T follicular helper cell (primary cell): Measurements from ENCODE around the gene TTYH3.

Experiments
- DNase-seq: peaks from one replicate; pipeline ENCODE4 v3.0.0-alpha.2; 2020; ENCODE audit warnings: low read depth

TTYH3 gene

DNA sequence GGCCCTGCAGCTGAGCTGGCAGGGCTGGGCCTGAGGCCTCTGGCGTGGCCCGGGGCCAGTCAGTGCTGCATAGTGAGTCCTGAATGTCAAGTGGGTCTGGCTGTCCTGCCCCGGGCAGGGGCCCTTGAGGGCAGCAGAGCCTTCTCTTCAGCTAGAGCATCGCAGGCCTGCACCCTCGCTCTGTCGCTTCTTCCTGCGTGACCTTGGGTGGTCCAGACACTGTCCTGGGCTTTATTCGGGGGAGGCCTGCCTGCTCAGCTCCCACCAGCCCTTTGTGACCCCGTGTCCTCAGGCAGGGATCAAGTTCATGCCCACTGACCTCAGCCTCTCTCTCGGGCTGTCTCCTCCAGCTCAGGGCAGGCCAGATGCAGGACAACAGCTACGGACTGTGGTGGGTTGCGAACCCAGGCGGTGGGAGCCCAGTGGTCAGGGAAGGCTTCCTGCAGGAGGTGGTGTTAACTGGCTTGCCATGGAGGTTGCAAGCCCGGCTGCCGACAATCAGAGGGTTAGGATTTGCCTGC, 3.4 kb downstream of the TTYH3 start:
- no peak for DNase-seq

DNA sequence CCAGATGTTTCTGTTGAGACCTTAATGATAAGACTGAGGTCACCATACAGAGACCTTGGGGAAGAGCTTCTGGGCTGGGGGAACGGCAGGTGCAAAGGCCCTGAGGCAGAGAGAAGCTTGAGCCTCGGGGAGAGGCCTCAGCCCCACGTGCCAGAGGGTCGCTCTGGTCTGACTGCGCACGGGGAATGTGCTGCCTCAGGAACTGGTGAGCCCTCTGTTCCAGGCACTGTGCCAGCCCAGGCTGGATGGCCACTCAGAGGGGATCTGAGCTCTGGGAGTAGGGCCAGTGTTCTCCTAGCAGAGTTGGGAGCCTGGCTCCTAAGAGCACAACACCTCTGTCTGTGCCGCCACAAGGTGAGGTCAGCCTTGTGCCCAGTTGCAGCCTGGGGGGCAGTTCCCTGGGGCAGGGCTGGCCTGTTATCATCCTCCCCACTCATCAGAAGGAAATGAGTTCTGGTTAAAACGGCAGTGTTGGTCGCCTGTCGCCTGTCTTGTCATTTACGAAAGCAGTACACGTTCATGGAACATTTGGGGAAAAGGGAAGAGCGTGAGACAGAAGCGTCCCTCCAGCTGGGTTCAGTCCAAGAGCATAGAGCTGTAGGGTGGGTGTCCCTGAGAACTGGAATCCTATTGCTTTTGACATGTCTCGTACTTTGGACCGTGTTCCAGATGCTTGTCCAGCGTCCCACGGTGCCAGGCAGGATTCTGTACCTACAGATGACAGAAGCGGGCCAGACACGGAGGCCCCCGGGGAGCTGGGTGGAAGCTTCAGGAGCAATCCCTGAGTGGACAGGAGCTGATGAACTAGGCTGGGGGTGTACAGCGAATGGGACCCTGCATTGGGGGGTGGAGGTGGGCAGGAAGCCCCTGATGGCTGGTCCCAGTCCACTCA, 4.3 kb downstream of the TTYH3 start:
- DNase-seq, result no peak

DNA sequence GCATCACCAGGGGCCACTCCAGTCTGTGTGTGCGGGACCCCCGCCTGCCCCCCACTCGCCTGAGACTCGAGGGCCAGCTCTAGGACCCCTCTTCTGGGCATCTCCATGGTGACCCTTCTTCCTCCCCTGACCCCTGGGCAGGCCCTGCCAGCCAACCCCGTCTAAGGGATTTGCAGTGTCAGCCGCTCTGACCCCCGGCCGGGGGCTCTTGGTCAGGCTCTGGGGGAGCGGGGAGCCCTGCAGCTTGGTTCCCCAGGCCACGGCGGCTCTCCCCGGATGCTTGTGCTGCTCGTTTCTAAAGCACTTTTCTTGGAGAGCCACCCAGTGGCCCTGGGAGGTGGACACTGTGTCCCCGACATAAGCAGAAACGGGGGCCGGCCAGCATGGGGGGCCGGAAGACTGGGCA, 5.3 kb downstream of the TTYH3 start:
- no peak for DNase-seq

DNA sequence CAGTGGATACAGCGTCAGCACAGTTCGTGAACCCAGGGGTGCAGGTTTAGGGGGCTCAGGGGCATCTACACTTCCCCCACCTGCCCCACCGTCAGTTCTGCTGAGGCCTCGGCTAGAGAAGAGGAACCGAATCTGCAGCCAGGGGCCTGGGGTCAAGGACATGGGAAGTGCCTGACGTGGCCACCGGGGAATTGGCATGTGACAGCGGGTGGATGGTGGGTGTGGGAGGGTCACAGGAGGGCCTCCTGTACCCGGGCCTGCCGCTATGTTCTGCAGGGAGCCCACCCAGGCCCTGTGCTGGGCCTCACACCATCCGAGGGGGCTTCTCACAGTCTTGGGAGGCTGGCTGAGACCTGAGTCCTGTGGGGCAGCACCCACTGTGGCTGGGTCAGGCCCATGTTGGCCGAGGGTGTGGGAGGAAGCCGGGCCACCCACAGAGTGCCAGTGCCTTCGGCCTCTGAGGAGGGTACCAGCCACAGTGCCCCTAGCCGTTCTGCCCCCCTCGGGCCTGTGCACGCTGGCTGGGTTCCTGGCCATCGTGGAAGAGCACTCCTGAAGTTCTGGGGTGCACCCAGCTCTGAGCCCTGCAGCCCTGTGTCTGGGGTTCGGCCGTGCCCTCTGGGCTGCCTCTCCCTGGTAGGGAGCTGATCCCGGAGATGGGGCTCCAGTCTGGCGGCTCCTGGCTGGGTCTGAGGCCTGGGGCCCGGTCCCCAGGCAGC, 5.9 kb downstream of the TTYH3 start:
- no peak for DNase-seq

DNA sequence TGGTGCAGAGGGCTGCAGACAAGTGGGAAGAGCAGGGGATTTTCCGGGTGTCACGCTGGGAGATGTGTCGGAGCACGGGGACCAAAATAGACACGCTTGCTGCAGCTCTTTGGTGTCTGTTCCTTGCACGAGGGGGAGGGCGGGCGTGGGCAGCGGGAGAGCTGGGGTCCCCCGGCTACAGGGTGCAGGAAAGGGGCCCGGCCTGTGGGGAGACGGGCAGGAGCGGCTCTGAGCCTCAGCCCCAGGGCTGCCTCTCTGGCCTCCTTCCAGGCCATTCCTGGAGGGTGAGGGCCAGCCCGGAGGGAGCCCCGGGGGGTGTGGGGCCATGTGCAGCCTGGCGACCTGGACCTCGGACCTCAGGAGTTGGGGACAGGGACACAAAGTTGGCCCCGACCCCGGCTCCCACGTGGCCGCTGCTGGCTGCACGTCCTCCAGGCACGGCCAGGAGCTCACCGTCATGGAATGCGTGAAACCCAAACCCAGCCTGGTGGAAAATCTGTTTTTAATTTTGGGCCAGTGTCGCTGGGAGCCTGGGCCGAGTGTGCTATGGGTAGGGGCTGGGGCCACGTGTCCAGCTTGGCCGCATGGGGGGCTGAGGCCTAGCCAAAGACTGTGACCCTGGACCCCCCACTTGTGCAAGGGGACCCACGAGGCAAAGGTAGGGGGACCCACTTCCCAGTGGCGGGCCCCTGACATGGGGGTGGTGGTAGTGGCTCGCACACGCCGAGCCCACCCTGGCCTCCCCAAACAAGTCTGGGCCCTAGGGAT, 6.6 kb downstream of the TTYH3 start:
- DNase-seq, result no peak

DNA sequence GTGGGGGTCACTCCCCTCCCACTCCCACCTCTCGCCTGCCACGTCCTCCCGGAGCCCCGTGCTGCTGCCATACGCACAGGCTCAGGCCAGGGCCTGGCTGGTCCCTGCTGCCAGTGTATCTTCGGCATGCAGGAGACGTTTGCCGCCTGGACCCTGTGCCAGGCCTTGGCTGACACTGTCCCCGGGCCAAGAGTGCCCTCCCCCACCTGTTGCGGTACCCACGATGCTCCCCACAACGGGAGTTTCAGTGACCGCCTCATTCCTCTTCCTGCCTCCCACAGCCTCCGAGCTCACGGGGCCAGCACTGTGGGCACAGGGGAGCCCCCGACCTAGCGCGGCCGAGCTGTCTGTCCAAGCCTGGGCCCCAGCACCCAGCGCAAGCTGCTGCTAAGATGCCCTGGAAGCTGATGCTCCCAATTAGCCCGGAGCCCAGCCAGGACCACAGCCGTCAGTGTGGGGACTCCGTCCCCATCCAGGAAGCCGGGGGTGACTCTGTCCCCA, 7.4 kb downstream of the TTYH3 start:
- DNase-seq, result no peak

DNA sequence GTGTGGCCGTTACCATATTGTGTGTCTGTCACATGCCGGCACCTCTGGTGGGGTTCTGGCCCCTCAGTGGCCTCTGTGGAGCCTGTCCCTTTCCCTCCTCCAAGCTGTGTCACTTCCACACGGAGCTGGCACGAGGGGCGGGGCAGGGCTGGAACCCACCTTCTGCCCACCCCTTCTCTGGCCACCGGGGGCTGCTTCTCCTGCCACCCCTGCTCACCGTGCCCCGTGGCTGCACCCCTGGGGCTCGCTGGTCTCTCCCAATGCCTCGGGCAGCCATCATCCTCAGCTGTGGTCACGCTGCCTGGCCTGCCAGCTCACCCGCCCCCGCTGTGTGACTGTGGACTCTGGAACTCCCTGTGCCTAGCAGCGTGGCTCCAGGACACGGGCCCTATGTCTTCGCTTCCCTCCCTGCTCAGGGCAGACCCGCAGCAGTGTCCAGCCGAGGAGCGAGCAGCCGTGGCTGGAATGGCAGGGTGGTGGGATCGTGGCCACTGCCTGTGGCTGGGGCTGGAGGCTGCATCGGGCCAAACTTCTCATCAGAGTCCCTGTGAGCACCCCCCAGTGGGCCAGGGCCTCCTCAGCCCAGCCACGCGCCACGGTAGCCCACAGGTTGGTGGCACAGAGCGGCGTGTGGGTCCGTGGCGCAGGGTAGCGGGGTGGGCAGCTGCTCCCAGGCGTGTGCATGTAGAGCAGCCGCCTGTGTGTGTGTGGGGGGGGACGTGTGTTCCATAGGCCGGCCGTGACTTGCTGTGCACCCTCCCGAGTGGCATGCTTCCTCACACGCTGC, 8.1 kb downstream of the TTYH3 start:
- no peak for DNase-seq

DNA sequence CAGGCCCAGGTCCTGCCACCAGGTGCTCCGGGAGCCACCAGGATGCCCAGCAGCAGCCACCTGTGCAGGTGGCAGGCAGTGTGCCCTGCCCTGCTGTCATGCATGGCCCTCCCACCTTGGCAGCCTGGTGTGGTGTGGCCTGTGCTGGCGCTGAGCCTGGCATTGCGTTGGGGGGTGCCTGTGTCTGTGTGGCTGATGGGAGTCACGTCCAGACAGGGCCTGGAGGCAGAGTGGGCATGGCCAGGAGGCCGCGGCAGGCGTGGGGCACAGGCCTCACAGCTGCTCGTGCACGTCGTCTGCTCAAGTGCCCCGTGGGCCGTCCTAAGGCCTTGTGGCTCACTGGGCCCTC, 8.7 kb downstream of the TTYH3 start:
- no peak for DNase-seq

DNA sequence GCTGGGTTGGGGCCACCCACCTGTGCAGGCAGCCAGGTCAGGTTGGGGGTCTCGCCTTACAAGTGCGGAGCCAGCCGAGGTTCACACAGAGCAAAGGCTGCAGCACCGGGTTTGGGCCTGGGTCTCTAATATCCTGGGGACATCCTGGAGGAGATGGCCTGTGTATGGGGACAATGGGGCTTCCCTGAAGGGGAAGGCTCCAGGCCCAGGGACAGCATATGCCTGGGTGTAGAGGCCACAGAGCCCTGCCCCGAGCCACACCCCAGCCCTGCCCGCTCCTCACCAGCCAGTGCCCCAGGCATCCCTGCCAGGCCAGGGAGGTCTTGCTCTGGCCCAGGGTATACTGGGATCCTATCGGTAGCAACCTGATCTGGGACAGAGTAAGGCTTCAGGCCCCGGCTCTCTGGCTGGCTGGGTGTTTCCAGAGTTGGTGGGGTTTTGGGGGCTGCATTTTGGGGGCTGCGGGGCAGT, 9.1 kb downstream of the TTYH3 start:
- DNase-seq, result no peak

DNA sequence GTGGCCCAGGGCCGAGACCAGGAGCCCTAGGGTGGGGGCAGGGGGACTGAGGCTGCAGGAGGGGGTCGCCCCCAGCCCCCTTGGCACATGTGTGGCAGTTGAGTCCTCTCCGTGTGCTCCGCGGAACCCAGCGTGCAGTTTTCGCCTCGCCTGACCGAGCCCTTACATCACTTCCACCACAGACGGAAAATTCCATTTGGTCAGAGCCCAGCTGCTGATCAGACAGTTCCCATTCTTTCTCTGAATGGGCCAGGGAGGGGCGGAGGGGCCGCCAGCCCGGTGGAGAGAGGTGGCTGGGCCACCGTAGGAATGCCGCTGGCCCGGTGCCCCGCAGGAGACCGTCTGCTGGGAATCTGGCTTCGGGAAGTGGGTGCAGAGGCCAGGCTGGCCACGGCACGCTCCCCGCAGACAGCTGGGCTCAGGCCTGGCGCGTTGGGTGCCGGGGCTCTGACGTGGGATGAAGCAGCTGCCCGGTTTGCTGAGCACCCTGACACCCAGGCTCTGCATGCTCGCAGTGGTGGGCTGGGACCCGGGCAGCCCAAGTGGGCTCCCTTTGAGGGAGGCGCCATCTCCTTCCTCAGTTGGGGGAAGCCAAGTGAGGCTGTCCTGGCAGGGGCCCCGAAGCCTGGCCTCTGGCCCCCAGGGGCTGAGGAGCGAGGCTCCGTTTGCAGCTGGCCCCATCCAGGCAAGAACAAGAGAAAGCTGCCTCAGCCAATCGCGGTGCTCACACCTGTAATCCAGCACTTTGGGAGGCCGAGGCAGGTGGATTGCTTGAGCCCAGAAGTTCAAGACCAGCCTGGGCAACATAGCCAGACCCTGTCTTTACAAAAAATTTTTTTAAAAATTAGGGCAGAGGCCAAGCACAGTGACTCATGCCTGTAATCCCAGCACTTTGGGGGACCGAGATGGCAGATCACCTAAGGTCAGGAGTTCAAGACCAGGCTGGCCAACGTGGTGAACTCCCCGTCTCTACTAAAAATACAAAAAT, 9.9 kb downstream of the TTYH3 start:
- no peak for DNase-seq

DNA sequence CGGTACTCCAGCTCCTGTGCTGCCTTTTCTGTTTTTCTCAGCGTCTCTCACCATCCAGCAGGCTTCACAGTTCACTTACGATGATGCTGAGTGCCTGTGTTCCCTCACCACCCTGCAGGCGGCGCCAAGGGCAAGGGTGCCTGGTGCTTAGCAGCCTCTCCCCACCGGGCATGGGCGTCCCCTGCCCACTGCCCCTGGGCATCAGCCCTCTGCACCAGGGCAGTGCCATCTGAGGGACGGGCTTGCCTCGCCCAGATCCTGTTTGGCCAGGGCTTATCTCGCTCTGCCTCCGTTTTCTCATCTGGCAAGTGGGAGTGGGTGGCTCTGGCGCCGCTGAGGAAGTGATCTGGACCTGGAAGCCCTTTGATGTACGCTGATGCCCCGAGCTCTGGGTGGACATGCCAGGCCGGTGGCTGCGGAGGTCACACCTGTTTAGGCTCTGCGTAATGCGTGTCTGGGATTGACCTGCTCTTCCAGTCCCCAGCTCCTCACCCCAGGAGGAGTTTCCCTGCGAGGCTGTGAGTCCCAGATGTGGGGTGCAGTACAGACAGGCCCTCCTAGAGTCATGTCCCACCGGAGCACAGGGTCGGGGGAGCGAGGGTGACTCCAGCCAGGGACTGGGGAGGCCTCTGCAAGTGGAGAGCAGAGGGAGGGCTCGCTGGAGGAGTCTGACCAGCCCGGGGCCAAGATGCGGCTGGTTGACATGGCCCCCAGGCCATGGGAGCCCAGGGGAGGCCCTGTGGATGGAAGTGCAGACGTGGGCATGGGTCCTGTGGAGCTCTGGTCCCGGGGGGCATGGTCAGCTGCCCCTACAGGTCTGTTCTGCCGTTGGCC, 11.8 kb downstream of the TTYH3 start:
- no peak for DNase-seq

DNA sequence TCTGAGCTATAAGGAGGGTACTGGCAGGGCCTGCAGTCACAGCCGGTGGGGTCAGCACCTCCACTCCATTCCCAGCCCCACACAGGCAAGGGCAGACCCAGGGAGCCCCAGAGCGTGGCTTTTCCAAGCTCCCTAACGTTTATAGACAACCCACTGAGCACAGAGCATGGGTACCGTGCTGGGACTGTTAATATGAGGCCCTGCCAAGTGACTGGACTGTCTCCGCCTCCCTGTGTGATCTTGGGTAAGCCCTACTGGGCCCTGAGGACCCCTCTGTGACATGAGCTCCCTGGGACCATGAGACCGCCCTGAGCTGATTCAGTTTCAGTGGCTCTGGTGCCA, 12.4 kb downstream of the TTYH3 start:
- no peak for DNase-seq

DNA sequence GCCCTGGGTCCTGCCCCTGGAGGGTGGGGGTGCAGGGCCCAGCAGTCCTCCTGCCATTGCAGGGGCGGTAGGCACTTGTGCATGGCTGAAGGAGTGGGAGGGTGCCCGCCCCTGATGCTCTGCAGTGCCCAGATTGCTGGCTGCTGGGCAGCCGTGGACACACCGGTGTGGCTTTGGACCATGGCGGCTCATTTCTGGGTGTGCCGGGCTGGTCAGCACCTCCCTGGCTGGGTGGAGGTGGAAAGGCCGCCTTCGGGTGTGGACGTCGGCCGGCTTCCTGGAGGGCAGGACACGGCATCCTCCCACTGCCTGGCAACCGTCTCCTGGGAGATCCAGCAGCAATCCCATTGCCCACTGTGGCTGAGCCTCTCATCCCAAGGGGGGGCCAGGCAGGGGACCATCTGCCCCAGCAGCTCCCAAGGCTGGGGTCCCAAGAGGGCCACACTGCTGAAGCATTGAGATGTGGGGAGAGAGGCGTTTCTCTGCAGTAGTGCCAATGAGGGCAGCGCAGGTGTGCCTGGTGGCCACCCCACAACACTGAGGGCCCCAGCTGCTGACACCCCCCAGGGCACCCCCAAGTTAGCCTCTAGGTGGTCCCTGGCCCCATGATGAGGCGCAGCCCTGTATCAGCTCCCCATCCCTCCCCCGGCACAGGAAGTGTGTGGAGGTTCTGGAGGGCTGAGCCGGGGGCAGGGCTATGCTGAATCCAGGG, 12.9 kb downstream of the TTYH3 start:
- no peak for DNase-seq

DNA sequence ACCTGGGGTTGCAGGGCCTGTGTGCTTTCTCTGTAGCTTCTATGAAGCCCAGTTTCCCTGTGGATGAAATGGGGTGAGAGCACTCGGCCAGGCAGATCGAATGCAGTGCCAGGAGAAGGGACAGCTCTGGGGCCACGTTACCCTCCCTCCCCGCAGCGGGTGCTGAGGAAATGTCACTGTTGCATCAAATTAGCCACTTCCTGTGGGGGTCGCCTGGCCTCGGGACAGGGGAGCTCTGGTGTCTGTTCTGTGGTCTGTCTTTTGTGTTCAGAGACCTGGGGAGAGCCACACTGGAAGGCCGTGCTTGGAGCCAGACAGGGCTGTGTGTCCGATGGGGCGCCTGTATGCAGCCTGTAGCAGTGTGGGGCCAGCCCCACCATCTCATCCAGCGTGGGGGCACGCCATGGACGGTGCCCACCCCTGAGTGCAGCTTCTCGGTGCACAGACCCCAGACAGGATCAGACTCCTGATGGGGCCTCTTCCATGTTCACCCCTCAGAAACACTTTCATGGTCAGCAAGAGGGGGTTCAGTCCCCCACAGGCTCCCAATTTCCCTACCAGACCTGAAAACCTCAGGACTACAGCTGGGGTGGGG, 13.6 kb downstream of the TTYH3 start:
- no peak for DNase-seq

DNA sequence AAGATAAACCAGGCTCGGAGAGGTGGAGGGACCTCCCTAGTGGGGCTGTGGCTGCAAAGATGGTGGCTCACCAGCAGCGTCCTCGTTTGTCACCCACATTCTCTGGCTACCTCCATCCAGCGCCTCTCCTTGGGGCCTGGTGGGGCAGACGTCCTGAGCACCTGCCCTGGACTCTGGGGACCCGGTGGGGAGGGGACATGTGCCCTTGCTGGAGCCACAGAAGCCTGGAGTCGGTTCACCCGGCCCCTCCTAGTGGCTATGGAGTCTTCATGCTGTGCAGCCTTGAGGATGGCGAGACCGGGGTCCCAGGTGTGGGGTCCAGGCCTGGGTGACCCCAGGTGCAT, 14.5 kb downstream of the TTYH3 start:
- DNase-seq, result no peak

DNA sequence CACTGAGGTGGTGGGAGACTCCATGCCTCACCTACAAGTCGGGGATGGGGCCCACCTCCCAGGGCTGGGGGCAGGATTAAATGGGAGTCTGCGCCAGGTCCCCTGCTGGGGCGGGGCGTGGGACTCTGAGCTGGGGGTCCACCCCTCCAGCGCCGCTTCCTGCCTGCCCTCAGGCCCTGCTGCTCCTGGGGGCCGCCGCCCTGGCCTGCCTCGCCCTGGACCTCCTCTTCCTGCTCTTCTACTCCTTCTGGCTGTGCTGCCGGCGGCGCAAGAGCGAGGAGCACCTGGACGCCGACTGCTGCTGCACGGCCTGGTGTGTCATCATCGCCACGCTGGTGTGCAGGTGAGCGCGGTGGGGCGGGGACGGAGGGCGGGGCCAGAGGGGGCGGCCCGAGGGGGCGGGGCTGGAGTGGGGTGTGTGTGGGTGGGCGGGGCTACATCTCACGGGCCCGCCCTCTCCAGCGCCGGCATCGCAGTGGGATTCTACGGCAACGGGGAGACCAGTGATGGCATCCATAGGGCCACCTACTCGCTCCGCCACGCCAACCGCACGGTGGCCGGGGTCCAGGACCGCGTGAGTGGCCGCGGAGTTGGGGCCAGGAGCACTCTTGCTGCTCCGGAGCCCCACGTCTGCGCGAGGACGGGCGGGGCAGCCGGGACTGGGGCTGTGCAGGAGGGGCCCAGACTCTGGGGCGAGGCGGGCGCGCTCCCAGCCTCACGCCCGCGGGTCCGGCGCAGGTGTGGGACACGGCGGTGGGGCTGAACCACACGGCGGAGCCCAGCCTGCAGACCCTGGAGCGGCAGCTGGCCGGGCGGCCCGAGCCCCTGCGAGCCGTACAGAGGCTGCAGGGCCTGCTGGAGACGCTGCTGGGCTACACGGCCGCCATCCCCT, 15.1 kb downstream of the TTYH3 start:
- no peak for DNase-seq

DNA sequence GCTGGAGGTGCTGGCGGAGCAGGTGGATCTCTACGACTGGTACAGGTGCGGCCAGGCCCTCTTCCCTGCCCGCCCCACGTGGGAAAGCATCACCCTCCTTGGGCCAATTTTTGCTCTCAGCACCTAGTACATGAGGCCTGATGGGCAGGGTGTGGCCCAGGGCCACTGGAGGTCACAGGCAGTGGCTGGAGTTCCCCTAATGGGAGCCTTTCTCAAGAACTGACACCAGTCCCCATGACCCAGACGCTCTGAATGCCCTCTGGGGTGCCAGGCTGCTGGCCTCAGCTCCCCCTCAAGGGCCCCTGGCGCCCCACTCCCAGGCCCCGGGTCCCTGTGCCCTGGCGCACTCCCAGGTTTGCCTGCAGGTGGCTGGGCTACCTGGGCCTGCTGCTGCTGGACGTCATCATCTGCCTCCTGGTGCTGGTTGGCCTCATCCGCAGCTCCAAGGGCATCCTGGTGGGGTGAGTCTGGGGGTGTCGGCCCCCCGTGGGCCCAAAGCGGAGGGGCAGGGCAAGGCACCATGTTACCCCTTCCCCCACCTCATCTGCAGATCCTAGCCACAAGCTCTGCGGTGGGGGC, 15.9 kb downstream of the TTYH3 start:
- no peak for DNase-seq
